Epidermal melanocyte (primary cell): Measurements from ENCODE around the gene CXCL5.

Source experiments
- DNase-seq: peaks from one replicate; pipeline ENCODE4 v3.0.0; 2011; ENCODE audit warnings: low spot score; ENCODE audit not compliant: insufficient read length

Gene CXCL5

DNA sequence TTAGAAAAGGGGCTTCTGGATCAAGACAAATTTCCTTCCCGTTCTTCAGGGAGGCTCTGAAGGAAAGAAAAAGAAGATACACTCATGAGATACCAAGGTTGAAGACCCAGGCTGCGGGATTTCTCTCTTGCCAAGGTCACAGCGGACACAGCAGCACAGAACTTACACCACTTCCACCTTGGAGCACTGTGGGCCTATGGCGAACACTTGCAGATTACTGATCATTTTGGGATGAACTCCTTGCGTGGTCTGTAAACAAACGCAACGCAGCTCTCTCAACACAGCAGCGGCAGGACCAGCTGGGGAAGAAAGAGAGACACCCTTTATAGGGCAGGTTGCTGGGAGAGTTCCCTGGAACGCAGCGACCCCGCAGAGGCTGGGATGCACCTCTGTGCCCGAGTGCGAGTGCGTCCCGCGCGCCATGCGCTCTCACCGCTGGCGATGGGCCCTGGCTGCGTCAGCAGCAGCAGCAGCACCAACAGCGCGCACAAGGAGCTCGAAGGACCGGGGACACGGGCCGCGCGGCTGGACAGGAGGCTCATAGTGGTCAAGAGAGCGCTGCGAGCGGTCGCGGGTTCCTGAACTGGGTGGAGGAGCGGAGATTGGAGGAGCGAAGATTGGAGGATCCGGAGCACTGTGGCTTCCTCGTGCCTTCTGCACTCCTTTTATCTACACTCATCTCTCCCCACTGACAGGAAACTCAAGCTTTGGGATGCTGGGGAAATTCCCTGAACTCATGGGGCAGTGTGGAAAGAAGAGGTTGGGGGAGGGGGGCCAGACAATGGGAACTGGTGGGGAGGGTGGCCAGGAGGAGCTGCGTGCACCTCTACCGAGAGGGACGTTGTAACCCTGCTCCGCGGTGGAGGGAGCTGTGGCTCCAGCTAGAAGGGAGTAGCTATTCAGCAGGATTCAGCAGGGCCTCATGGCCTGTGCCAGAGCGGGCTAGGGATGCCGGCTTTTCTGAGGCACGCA, at the start of gene CXCL5:
Gene CXCL5, minus strand, starts transcription at position 638 of the 972 bp plus-strand sequence. Its CDS starts 96 bp downstream, at position 542.
- no peak for DNase-seq

DNA sequence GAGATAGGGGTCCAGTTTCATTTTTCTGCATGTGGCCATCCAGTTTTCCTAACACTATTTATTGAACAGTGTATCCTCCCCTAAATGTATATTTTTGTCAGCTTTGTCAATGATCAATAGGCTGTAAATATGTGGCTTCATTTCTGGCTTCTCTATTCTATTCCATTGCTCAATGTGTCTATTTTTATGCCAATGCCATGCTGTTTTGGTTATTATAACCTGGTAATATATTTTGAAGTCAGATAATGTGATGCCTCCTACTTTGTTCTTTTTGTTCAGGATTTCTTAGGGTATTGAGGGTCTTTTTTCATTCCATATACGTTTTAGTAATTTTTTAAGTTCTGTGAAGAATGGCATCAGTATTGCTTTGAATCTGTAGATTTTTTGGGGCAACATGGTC, 48.7 kb upstream of the CXCL5 start:
- no peak for DNase-seq

DNA sequence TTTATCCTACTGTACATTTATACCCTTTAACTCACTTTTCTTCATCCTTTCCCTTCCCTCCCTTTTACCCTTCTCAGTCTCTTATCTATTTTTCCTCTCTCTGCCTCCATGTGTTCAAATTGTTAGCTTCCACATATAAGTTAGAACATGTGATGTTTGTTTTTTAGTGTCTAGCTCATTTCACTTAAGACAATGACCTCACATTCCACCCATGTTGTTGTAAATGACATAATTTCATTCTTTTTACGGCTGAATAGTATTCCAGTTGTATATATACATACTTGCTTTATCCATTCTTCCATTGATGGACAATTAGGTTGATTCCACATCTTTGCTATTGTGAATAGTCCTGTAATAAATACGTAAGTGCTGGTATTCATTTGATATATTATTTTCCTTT, 47.3 kb upstream of the CXCL5 start:
- DNase-seq, result no peak

DNA sequence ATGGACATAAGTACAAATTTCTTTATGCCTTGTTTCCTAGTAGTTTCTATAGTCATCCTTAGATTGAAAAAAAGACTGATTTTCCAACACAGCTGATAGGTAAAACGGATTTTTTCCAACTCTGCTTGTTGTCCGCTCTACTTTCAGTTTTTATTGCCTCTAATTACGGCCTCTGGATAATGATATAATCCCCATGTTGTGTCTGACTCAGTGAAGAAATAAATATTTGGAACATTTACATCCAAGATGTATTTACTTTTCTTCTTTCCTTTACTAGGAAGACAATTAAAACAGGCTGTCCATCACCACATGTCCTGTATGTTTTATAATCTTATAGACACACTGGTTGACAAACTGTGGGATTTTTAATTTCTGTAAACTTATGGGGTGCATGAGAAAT, 46.8 kb upstream of the CXCL5 start:
- no peak for DNase-seq

DNA sequence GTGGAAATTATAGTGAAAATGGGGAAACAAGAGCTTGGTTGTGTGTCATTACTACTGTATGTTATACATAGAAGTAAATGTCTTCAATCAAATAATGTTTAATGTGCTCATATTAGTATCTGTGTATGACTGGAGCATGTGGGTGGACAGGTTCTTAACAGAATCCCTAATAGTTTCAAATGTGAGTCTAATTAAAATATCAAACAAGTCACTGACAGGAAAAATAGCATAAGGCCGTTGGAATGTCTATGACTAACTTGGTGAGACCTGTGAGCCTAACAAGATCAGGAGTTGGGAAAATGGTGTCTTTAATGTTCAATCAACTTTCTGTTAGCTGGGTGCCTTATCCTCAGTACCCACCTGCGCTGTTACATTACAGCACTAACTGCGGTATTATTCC, 46.2 kb upstream of the CXCL5 start:
- no peak for DNase-seq

DNA sequence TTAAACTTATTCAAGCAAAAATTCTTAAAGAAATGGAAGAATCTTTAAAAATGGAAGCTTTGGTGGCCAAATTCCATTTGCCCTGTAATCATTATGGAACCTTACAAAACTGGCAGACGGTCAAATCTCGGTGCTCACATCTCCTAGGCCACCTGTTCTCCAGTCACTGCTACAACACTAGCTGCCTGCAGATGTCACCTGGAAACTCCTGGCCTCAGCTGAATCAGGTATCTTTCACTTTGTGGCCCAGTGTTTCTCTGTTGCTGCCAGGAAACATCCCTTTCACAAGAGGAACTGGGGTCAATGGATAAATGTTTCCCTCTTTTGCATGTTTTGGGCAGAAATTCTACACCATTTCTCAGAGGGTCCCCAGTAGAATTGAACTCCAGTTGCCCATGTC, 44.2 kb upstream of the CXCL5 start:
- no peak for DNase-seq

DNA sequence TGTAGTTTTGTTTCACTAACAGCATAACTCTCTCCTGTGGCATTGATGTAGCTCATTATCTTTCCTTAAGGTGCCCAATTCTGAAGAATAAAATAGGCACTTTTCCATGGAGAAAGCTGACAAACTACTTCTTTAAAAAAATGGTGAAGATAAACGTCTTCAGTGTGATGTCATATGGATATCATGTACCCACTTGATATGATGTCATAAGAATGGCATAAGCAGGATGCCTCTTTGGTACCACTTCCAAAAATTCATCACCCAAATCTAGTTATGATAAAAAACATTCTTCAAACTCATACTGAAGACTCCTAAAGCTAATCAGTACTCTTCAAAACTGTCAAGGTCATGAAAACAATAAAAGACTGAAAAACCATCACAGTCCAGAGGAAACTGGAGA, 42.9 kb upstream of the CXCL5 start:
- no peak for DNase-seq

DNA sequence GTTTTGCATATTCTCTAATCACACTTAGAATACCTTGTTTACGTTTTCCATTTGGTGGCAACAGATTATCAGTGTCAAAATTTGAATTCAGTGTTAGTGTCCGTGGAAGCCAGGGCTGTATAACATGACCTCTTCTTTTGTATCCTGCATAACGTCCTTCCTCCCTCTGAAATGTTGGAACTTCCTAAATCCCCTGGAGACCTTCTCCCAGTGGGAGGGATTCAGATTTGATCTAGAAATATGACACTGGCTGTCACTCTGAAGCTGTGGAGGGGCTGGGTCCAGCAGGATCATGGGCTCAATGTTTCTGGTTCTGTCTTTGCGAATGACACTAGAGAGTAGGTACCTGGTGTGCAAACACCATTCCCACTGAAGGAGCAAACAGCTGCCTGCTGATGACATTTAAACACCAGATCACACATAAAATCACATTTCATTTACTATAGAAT, 40.9 kb upstream of the CXCL5 start:
- no peak for DNase-seq

DNA sequence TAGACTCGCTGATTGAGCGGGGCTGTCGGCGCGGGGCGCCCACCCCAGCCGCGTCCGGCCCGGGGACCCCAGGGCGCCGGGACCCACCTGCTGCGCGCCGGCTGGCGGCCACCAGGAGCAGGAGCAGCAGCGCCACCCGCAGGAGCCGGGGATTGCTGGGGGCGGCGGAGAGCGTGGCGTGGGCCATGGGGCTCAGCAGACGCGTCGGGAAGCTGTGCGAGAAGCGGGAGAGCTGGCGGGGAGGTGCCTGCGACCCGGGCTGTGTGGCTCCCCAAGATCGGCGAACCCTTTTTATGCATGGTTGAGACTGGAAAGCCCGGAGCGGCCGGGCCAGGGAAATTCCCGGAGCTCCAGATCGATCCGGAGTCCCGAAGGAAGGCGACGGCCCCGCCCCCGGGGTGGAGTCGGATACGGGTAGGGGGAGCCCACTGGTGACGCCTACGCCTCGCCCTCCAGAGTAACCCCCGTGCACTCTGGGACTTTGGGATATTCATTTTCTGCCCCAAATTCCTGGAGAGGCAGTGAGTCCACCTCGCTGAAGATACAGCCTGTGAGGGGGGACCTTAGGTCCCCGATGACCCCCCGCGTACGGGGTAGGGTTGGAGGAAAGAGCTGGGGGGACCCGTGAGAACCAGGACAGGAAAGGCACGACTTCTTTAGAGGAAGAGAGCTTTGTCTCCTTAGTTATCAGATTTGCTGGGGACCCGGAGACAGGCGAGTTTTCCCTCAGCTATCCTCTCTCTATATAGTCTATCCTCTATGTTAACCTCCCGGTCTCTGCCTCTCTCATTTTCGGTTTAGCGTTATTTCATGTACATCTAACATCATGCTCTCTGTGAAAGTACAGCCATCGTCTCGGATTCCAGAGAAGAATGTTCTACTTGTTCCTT, 40.2 kb upstream of the CXCL5 start, which contains the start of gene CXCL3:
Gene CXCL3, minus strand, starts transcription at position 265 of the 890 bp plus-strand sequence. Its CDS starts 78 bp downstream, at position 187.
- peak; percentile 19 for DNase-seq

DNA sequence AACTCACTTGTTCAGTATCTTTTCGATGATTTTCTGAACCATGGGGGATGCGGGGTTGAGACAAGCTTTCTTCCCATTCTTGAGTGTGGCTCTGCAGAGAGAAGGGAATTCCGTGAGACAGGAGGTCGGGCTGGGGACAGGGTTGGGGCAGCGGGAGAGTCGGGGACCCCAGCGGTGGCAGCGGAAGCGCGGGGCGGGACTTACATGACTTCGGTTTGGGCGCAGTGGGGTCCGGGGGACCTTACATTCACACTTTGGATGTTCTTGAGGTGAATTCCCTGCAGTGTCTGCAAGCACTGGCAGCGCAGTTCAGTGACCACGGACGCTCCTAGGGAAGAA, 39.6 kb upstream of the CXCL5 start:
- DNase-seq, result no peak

DNA sequence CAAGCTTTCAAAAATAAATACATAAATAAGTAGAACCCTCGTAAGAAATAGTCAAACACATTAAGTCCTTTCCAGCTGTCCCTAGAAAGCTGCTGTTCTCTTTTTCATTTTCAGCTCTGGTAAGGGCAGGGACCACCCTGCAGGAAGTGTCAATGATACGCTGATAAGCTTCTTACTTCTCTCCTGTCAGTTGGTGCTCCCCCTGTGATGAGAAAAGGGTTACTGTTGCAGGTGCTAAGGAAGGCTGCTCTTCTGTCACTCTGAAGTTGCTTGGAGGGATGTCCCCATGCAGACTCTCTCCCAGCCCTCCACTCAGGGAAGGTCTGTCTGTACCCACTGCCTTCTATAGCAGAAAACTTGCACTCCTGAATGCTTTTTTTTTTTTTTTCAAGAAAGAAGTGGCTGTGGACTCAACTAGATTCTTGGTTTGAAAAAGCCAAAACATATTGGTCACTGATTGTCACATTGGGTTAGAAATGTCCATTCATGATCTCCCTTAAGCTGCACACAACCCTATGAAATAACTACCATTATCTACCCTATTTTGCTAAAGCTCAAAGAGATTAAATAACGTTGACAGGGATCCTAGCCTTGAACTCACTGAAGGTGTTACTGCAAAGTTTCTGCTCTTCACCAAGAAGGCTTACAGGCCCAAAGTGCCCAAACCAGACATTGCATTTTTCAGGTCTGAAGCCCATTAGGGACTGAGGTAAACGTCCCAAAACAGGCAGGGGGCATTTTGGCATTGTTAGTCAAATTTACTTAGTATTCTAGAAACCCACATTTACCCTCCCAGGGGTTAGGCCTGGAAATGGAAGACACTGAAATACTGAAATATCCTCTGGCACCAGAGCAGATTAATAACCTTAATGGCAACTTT, 38.8 kb upstream of the CXCL5 start:
- DNase-seq, result no peak

DNA sequence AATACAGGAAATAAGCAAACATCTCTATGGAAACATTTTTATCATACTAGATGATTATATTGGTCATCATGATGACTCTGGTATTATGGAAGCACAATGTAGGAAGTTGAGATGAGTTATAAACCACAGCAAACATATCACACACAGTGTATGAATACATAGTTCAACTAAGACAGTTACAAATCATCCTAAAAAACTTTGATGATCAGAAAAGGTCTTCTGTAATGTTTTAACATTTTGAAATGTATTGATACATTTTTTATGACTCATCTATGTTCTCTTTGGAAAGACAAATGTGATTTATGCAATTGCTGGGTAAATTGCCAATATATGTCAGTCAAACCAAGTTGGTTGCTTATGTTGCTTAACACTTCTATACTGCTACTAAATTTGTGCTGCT, 35.3 kb upstream of the CXCL5 start:
- DNase-seq, result no peak

DNA sequence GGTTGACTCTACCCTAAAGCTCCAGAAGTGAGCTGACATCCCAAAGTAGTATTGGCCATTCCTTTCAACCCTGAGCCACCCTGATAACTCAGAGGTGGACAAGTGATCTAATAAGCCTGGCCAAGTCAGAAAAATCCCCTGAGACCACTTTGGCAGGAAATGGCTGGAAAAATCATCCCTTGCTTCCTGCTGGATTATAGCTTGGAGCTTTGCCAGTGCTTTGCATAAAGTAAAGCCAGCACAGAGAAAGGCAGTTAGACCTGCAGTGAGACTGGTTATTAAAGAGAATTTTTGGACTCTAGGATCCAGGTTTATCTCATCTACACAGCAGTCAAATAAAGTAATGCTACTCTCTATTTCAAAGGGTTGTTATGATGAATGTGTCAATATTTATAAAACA, 33.6 kb upstream of the CXCL5 start:
- no peak for DNase-seq

DNA sequence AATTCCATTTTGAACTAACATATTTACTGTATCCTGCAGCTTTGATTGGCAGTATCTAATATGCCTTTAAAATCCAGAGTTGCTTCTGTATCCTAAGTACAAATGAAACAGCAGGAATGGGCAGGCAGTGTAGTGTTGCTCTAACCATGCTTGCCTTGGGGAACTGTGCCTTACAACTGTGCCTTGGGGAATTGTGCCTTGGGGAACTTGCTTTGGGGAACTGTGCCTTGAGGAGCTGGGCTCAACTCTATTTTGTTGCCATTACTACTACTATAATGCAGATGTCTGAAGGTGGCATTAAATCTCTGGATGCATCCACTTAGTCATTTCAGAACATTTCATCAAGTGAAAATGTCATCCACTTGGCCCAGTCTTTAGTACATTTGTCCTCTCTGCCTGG, 33.1 kb upstream of the CXCL5 start:
- DNase-seq, result no peak

DNA sequence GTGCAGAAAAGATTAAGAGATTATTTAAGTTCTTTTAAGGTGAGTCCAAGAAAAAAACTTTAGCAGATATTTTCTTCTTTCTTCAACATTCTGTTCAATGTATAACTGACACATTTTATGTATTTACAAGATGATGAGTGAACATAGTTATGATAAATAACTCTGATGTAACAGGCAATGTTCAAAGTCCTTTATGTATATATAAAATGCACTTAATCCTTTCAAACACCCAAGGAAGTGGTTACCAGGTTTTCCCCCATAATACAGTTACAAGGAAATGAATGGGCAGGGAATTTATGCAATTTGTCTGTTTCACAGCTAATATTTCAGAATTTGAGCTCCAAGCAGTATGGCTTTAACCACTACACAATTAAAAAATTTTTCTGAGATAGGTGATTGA, 31.8 kb upstream of the CXCL5 start:
- no peak for DNase-seq

DNA sequence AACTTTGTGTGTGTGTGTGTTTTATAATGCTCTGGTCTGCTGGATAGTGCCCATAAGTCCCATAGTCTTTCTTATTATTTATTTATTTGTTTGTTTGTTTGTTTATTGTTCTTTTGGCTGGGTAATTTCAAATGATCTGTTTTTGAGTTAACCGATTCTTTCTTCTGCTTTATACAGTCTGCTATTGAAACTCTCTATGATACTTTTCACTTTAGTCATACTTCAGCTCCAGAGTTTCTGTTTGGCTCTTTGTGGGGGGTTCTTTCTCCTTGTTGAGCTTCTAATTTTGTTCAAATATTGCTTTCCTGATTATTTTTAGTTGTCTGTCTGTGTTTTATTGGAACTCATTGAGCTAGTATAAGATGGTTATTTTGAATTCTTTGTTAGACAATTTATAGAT, 30.0 kb upstream of the CXCL5 start:
- DNase-seq, result no peak

DNA sequence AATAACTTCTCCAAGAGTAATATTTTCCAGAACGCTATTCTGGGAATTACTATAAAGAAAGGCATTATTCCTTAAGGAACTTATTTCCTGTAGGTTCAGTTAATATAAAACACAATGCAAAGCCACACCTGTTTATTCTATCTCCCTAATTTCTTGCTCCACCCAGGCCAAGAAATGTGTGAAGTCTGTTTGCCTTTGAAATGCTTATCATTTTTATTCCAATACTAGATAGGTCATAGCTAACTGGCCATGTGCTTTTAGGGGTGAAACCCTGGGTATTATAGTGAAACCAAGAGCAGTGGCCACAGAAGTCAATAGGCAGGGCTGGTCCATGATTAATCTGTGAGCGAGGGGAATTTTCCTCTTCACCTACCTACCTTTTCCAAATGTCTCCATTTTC, 25.2 kb upstream of the CXCL5 start:
- no peak for DNase-seq

DNA sequence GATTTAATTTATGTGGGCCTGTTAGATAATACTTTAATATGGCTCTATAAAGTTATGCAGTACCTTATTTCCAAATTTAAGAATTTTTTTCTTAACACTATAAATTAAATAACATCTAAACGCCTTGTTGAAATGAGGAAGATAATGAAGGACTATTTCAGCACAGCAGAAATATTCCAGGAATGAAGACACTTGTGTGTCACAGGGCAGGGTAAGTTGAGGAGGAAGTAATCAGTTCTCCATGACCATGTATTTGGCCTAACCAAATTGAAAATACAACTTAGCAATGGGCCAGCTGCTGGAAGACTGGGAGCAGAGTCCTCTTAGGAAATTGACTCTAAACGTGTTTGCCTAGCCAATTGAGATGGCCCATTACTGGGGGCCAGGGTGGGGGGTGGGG, 23.1 kb upstream of the CXCL5 start:
- DNase-seq, result no peak

DNA sequence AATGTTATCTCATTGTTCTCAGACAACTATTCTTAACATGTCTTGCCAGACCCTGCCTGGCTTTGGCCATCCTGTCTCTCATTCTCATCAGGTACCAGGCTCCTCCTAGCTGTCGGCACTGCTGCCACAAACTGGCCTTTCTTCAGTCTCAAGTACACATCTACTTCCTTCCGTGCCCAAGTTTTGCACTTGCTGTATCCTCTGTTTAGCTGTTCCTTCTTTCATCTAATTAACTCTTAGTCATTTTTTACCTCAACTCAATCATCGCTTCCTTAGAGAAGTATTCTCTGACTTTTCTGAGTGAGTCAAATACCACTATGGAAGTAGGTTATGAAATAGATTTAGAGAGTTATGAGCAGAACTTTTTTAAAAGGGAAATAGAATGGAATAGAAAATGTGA, 20.3 kb upstream of the CXCL5 start:
- no peak for DNase-seq

DNA sequence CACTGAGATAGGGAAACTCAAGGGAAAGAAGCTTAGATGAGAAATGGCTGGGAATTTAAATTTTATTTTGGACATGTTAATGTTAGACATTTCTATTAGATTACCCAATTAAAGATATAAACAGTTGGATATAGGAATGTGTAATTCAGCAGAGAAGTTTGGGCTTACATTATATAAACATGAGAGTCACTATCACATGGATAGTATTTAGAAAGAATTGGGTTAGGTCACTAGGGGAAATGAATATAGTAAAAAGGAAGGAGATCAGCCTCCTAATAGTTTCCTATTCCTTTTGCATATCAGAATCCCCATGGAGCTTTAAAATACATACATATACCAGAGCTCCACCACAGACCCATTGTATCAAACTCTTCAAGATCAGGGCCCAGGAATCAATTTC, 19.6 kb upstream of the CXCL5 start:
- DNase-seq, result no peak

DNA sequence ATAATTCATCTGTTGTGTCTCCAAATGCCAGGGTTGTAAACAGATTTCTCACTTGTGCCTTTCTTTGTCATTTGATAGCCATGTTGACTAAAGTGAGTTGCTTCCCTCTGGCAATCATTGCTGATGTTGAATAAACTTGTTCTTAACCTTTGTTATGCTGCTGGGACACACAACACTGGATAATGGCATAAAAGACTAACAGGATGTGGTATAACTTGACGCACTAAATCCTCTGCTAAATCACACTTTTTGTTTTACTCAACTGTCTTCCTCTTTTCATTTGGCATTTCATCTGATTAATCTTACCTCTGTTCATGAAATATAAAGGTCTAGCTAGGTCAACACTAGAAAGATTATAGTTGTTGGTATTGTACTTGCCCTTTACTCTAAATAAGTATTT, 17.6 kb upstream of the CXCL5 start:
- DNase-seq, result peak; percentile 15
